Right lobe of liver (tissue), 6 donors: ENCODE results near the gene RPS6KL1. TPM values are rescaled to one million over a fixed set of nuclear protein-coding genes. Genes with fewer than 3 reads are reported as not detected.

Experiments
- ATAC-seq, 4 donors: fragments of 200-7000 bp; cut with Tn5 transposase; one replicate each; pipeline ENCODE4 v1.9.1; 2020; ENCODE audit warnings: mild to moderate bottlenecking in 4 of 4, moderate library complexity in 4 of 4
- DNase-seq, 3 donors: peaks; one replicate each; pipeline ENCODE4 v3.0.0-alpha.2; 2020
- H3K27ac ChIP-seq, 3 donors: fragments of 200-600 bp; one replicate each; pipeline ENCODE4 v1.8.0; 2022
- H3K27me3 ChIP-seq, 2 donors: fragments of 200-600 bp; one replicate each; pipeline ENCODE4 v1.8.0; 2022
- H3K36me3 ChIP-seq, 4 donors: fragments of 200-600 bp; sonication (generic) in 1 of 4; one replicate each; pipeline versions ENCODE4 v1.5.1 to v1.8.0; 2017 to 2022; ENCODE audit warnings: control low read depth in 1 of 4
- H3K4me1 ChIP-seq, 4 donors: fragments of 200-600 bp; sonication (generic) in 1 of 4; one replicate each; pipeline versions ENCODE4 v1.5.1 to v1.8.0; 2017 to 2022; ENCODE audit warnings: control low read depth in 1 of 4
- H3K4me3 ChIP-seq, 3 donors: fragments of 200-600 bp; one replicate each; pipeline ENCODE4 v1.8.0; 2022
- H3K9me3 ChIP-seq, 4 donors: fragments of 200-600 bp; sonication (generic) in 1 of 4; one replicate each; pipeline versions ENCODE4 v1.5.1 to v1.8.0; 2017 to 2022; ENCODE audit warnings: control low read depth in 1 of 4
- POLR2A ChIP-seq: fragments of 450-650 bp; IDR thresholded peaks from one replicate; pipeline ENCODE4 v1.6.1; 2017; ENCODE audit warnings: antibody characterized with exemption, mild to moderate bottlenecking
- WGBS: methylation state at CpG from one replicate; pipeline ENCODE4 v1.1.6; 2018; ENCODE audit warnings: low coverage, low lambda C conversion rate; ENCODE audit not compliant: insufficient coverage; ENCODE audit errors: missing lambda C conversion rate; 5-methylcytosine and 5-hydroxymethylcytosine counted together
- intact Hi-C, 2 donors: fragments of 100-400 bp; cut with DNase I; formaldehyde crosslinking; loops; one replicate each; pipeline versions ENCODE4 v1.11.2 to v1.14.1; 2022
- total RNA-seq, 6 experiments: library from RNA; depleted of rRNA in 2 of 6; stranded (reverse); fragments of >200 nt in 2 of 6; fragmentation: NEBNext Ultra II Directional in 3 of 6; extraction: Animal tissue kit (Norgen Biotek cat#: 25700) in 3 of 6; gene quantifications; one replicate each; pipeline versions ENCODE4 v1.1.0 to v1.2.4, GENCODE V29; 2016 to 2023
- TF ChIP-seq, protein P1 (sequence below), 4 donors: fragments of 200-600 bp in 3 of 4; fragments of 450-650 bp in 1 of 4; IDR thresholded peaks; one replicate each; pipeline versions ENCODE4 v1.5.1 to v1.8.0; 2016 to 2022; ENCODE audit warnings: antibody characterized with exemption in 4 of 4, mild to moderate bottlenecking in 2 of 4
- donor health status: DM: no; HTN: yes; CAD: no.
- donor health status: DM: no; HTN: no; CAD: no.
- donor health status: DM: no; HTN: no; CAD: no.
- donor health status: DM: no; HTN: yes; CAD: no.
- donor health status: DM: no; HTN: yes; CAD: no.

Gene RPS6KL1
- total RNA-seq, 6 experiments from 2014 or later = 3.9 to 7.9 (median 4.9) TPM

- ATAC-seq = no peak
- Histone ChIP-seq H3K36me3 (no peaks in the 10 kb centered on the region), H3K4me3 (no peak overlapping the region), H3K4me1 (no peaks in the 10 kb centered on the region), H3K9me3 (no peaks in the 10 kb centered on the region), H3K27ac (no peak overlapping the region), H3K27me3 (no peaks in the 10 kb centered on the region)
- no peak for DNase-seq
- WGBS = 36% methylated on average over 2 of the region's 5 CpGs
- intact Hi-C loops = no loop called here
- no peak for TF ChIP-seq POLR2A
- TF ChIP-seq, protein P1, sequence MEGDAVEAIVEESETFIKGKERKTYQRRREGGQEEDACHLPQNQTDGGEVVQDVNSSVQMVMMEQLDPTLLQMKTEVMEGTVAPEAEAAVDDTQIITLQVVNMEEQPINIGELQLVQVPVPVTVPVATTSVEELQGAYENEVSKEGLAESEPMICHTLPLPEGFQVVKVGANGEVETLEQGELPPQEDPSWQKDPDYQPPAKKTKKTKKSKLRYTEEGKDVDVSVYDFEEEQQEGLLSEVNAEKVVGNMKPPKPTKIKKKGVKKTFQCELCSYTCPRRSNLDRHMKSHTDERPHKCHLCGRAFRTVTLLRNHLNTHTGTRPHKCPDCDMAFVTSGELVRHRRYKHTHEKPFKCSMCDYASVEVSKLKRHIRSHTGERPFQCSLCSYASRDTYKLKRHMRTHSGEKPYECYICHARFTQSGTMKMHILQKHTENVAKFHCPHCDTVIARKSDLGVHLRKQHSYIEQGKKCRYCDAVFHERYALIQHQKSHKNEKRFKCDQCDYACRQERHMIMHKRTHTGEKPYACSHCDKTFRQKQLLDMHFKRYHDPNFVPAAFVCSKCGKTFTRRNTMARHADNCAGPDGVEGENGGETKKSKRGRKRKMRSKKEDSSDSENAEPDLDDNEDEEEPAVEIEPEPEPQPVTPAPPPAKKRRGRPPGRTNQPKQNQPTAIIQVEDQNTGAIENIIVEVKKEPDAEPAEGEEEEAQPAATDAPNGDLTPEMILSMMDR (IDR thresholded peaks at IDR 0.05) = no peak
These were observed 38.3 kb upstream of the RPS6KL1 start for GRCh38 chr14:74961238-74961911.

- Histone ChIP-seq H3K4me1 (no peaks in the 10 kb centered on the region), H3K27me3 (no peaks in the 10 kb centered on the region), H3K36me3 (no peaks in the 10 kb centered on the region), H3K27ac (no peak overlapping the region), H3K4me3 (no peak overlapping the region), H3K9me3 (no peaks in the 10 kb centered on the region)
- 82% methylated on average over 2 of the region's 4 CpGs for WGBS
- no peak for ATAC-seq
- TF ChIP-seq, protein P1 (IDR thresholded peaks at IDR 0.05) = no peak
- TF ChIP-seq POLR2A = no peak
- no peak for DNase-seq
- intact Hi-C loops = no loop called here
These were observed 37.7 kb upstream of the RPS6KL1 start for GRCh38 chr14:74960736-74961135.

GRCh38 chr14:74959596-74960180 lies 36.6 kb upstream of the RPS6KL1 start:
- Histone ChIP-seq H3K27ac (no peak overlapping the region), H3K9me3 (no peaks in the 10 kb centered on the region), H3K27me3 (no peaks in the 10 kb centered on the region), H3K4me3 (no peak overlapping the region), H3K36me3 (no peaks in the 10 kb centered on the region), H3K4me1 (peaks cover 0 to 4% (median 0%) of the 10 kb centered on the region in 4 donors)
- no peak for ATAC-seq
- no peak for DNase-seq
- WGBS = 75% methylated on average over 3 of the region's 5 CpGs
- no peak for TF ChIP-seq POLR2A
- TF ChIP-seq, protein P1 (IDR thresholded peaks at IDR 0.05) = no peak
- intact Hi-C loops = no loop called here

- ATAC-seq = no peak
- TF ChIP-seq, protein P1 (IDR thresholded peaks at IDR 0.05) = no peak
- no peak for TF ChIP-seq POLR2A
- intact Hi-C loops = no loop called here
- no peak for DNase-seq
- 72% methylated on average over 8 of the region's 24 CpGs for WGBS
- Histone ChIP-seq H3K9me3 (no peaks in the 10 kb centered on the region), H3K36me3 (no peaks in the 10 kb centered on the region), H3K4me1 (peaks cover 0 to 4% (median 0%) of the 10 kb centered on the region in 4 donors), H3K27me3 (no peaks in the 10 kb centered on the region), H3K27ac (no peak overlapping the region), H3K4me3 (no peak overlapping the region)
These were observed 33.4 kb upstream of the RPS6KL1 start for GRCh38 chr14:74956280-74957072.
